ENCODE data around the gene WDR62. TPM values are rescaled to one million over a fixed set of nuclear protein-coding genes. Genes with fewer than 3 reads are reported as not detected.
A peak's percentile ranks its signal among the peaks of the same experiment; 100 is the strongest.

Gene WDR62
- total RNA-seq, 1 experiment from 2014 or later, result 51.4 TPM

DNA sequence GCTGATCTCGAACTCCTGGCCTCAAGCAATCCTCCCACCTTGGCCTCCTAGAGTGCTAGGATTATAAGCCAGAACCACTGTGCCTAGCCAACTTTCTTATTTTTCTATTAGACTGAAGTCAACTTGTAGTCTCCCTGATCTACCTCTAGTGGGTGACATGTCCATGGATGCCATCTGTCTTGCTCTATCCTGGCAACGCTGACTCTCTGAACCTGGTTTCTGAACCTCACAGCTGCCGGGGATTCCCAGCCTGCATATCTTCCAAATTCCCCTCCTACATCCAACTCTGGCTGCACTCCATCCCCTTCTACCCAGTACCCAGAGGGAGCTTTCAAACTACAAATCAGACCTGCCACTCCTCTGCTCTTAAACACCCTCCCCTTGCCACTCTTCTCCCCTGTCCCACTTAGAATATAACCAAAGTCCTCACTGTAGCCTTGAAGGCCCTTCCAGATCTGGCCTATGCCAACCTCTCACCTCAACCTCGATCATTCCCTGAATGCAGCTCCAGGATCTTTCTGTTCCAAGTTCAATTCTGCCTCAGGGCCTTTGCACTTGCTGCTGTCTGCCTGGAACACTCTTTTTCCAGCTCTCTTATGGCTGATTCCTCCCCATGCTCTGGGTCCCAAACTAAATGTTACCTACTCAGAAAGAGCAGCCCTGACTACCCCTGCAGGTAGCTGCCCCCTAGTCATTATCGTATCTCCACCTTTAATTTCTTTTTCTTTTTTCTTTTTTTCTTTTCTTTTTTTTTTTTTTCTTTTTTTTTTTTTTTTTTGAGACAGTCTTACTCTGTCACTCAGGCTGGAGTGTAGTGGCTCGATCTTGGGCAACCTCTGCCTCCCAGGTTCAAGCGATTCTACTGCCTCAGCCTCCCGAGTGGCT lies 24.2 kb upstream of the WDR62 start:
- ATAC-seq (peak; percentile 82), DNase-seq (ENCODE audit: low read depth, low spot score) (no peak)
- no peak overlapping the region for H3K27ac ChIP-seq (ENCODE audit: low read length)
- in situ Hi-C loops (cut with HindIII; ENCODE audit: low pct_unique_long_range_greater_than_20kb, low sequenced_read_pairs), result no loop called here
- H3K27me3 ChIP-seq (ENCODE audit: control insufficient read depth, insufficient read depth, low read length), result no peaks in the 10 kb centered on the region
- intact Hi-C loops (cut with micrococcal nuclease; ENCODE audit: unreplicated experiment), result no loop called here
- BruUV-seq (replicated peaks), result no TSS peak
- TF ChIP-seq, protein P1, sequence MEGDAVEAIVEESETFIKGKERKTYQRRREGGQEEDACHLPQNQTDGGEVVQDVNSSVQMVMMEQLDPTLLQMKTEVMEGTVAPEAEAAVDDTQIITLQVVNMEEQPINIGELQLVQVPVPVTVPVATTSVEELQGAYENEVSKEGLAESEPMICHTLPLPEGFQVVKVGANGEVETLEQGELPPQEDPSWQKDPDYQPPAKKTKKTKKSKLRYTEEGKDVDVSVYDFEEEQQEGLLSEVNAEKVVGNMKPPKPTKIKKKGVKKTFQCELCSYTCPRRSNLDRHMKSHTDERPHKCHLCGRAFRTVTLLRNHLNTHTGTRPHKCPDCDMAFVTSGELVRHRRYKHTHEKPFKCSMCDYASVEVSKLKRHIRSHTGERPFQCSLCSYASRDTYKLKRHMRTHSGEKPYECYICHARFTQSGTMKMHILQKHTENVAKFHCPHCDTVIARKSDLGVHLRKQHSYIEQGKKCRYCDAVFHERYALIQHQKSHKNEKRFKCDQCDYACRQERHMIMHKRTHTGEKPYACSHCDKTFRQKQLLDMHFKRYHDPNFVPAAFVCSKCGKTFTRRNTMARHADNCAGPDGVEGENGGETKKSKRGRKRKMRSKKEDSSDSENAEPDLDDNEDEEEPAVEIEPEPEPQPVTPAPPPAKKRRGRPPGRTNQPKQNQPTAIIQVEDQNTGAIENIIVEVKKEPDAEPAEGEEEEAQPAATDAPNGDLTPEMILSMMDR (IDR thresholded peaks at IDR 0.05), result no peak
- TF ChIP-seq TCF7L2 (IDR thresholded peaks at IDR 0.05; ENCODE audit: low read depth, low read length) (no peak), SIN3A (IDR thresholded peaks at IDR 0.05; ENCODE audit: borderline replicate concordance, insufficient read depth, low read depth, low read length) (no peak), POLR2AphosphoS5 (IDR thresholded peaks at IDR 0.05; ENCODE audit: low read depth, low read length) (no peak)
- TF ChIP-seq, protein P2, sequence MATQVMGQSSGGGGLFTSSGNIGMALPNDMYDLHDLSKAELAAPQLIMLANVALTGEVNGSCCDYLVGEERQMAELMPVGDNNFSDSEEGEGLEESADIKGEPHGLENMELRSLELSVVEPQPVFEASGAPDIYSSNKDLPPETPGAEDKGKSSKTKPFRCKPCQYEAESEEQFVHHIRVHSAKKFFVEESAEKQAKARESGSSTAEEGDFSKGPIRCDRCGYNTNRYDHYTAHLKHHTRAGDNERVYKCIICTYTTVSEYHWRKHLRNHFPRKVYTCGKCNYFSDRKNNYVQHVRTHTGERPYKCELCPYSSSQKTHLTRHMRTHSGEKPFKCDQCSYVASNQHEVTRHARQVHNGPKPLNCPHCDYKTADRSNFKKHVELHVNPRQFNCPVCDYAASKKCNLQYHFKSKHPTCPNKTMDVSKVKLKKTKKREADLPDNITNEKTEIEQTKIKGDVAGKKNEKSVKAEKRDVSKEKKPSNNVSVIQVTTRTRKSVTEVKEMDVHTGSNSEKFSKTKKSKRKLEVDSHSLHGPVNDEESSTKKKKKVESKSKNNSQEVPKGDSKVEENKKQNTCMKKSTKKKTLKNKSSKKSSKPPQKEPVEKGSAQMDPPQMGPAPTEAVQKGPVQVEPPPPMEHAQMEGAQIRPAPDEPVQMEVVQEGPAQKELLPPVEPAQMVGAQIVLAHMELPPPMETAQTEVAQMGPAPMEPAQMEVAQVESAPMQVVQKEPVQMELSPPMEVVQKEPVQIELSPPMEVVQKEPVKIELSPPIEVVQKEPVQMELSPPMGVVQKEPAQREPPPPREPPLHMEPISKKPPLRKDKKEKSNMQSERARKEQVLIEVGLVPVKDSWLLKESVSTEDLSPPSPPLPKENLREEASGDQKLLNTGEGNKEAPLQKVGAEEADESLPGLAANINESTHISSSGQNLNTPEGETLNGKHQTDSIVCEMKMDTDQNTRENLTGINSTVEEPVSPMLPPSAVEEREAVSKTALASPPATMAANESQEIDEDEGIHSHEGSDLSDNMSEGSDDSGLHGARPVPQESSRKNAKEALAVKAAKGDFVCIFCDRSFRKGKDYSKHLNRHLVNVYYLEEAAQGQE (IDR thresholded peaks at IDR 0.05; ENCODE audit: insufficient read depth in 1 of 2, low read depth in 2 of 2, low read length in 1 of 2), result no peak
- H3K9me3 ChIP-seq (ENCODE audit: control insufficient read depth, insufficient read depth, low read depth, low read length), result no peaks in the 10 kb centered on the region
- ChIA-PET POLR2A (interaction anchor here (0.6 kb wide), 1 partner anchor 20 kb away, joined by 3 read pairs; no protein-coding TSS in a partner anchor), CTCF (interaction anchor here (0.6 to 0.7 kb wide), 3 partner anchors 29 to 88 kb away, joined by 3 to 8 read pairs (median 5); no protein-coding TSS in a partner anchor)
- no peaks in the 10 kb centered on the region for H3K36me3 ChIP-seq (ENCODE audit: control insufficient read depth, insufficient read depth, low read length)
- H3K4me3 ChIP-seq (ENCODE audit: low read depth in 2 of 2, low read length in 2 of 2), result no peak overlapping the region
- peaks cover 4% of the 10 kb centered on the region; the same call in 1 of the 2 replicates for H3K4me1 ChIP-seq (ENCODE audit: control insufficient read depth, insufficient read depth, low read length)

DNA sequence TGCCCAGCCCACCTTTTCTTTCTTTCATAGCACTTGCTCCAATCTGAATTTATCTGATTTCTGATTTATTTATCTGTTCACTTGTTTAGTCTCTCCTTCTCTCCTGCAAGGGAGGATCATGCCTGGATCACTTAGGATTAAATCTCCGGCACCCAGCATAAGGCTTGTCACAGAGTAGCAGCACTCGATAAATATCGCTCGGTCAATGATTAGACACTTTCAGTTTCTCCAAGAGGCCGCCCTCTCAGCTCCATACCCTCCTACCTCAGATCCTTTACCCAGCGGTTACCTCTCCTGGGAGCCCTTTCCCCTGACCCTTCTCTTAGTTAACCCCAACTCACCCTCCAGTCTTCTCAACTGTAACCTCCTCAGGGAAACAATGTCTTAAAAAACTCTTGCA lies 23.4 kb upstream of the WDR62 start:
- H3K36me3 ChIP-seq (ENCODE audit: control insufficient read depth, insufficient read depth, low read length), result no peaks in the 10 kb centered on the region
- intact Hi-C loops (cut with micrococcal nuclease; ENCODE audit: unreplicated experiment), result no loop called here
- H3K27ac ChIP-seq (ENCODE audit: low read length), result no peak overlapping the region
- ChIA-PET CTCF (interaction anchor here (0.6 kb wide), 1 partner anchor 69 kb away, joined by 5 read pairs; no protein-coding TSS in a partner anchor), POLR2A (interaction anchor here (0.6 kb wide), 1 partner anchor 186 kb away, joined by 3 read pairs; no protein-coding TSS in a partner anchor)
- no peak overlapping the region for H3K4me3 ChIP-seq (ENCODE audit: low read depth in 2 of 2, low read length in 2 of 2)
- DNase-seq (ENCODE audit: low read depth, low spot score), result no peak
- H3K9me3 ChIP-seq (ENCODE audit: control insufficient read depth, insufficient read depth, low read depth, low read length), result no peaks in the 10 kb centered on the region
- no peak for TF ChIP-seq TCF7L2 (IDR thresholded peaks at IDR 0.05; ENCODE audit: low read depth, low read length)
- TF ChIP-seq POLR2AphosphoS5 (IDR thresholded peaks at IDR 0.05; ENCODE audit: low read depth, low read length), result no peak
- H3K27me3 ChIP-seq (ENCODE audit: control insufficient read depth, insufficient read depth, low read length), result no peaks in the 10 kb centered on the region
- BruUV-seq (replicated peaks), result no TSS peak
- no peak for ATAC-seq
- in situ Hi-C loops (cut with HindIII; ENCODE audit: low pct_unique_long_range_greater_than_20kb, low sequenced_read_pairs), result no loop called here
- H3K4me1 ChIP-seq (ENCODE audit: control insufficient read depth, insufficient read depth, low read length), result peaks cover 4% of the 10 kb centered on the region; the same call in 1 of the 2 replicates
